HL-60 (cell line): Measurements from ENCODE around the gene HPCA.

Experiments
- CTCF ChIP-seq: IDR thresholded peaks from one replicate; pipeline ENCODE4 v1.5.1; 2011; ENCODE audit warnings: low read length, control low read depth, inconsistent platforms; ENCODE audit not compliant: insufficient read depth
- POLR2AphosphoS5 ChIP-seq: IDR thresholded peaks from 2 replicates; pipeline ENCODE4 v1.6.1; 2012; ENCODE audit warnings: low read depth
- REST ChIP-seq: IDR thresholded peaks from 2 replicates; pipeline ENCODE4 v1.6.1; 2012; ENCODE audit warnings: low read depth; ENCODE audit not compliant: insufficient replicate concordance

- no peak for TF ChIP-seq CTCF
- TF ChIP-seq REST: no peak
- TF ChIP-seq POLR2AphosphoS5: no peak
These were observed 57.9 kb downstream of the HPCA start for GRCh38 chr1:32944180-32944579.
